Psoas muscle (tissue), 8 donors: ENCODE measurements around the gene YWHAQ. TPM values are rescaled to one million over a fixed set of nuclear protein-coding genes. Genes with fewer than 3 reads are reported as not detected.

Experiments used
- ATAC-seq, 4 donors: fragments of 200-7000 bp; cut with Tn5 transposase; one replicate each; pipeline ENCODE4 v1.9.1; 2020; ENCODE audit warnings: moderate library complexity in 3 of 4, mild to moderate bottlenecking in 2 of 4
- DNase-seq, 2 donors: peaks; one replicate each; pipeline ENCODE4 v3.0.0-alpha.2; 2020
- H3K27ac ChIP-seq: fragments of 200-600 bp; one replicate; pipeline ENCODE4 v1.8.0; 2022
- H3K27me3 ChIP-seq, 3 donors: fragments of 200-600 bp in 1 of 3; one replicate each; pipeline versions ENCODE4 v1.6.1 to v1.8.0; 2013 to 2022; ENCODE audit warnings: low read length in 2 of 3, mild to moderate bottlenecking in 2 of 3, moderate library complexity in 1 of 3; ENCODE audit not compliant: insufficient read depth in 3 of 3
- H3K36me3 ChIP-seq, 2 donors: fragments of 200-600 bp in 1 of 2; one replicate each; pipeline versions ENCODE4 v1.6.1 to v1.8.0; 2013 to 2022; ENCODE audit warnings: low read depth in 1 of 2, mild to moderate bottlenecking in 1 of 2, moderate library complexity in 1 of 2; ENCODE audit not compliant: insufficient read depth in 1 of 2
- H3K4me1 ChIP-seq: fragments of 200-600 bp; one replicate; pipeline ENCODE4 v1.8.0; 2022
- H3K4me3 ChIP-seq: fragments of 200-600 bp; one replicate; pipeline ENCODE4 v1.8.0; 2022; ENCODE audit warnings: mild to moderate bottlenecking
- H3K9me3 ChIP-seq: fragments of 200-600 bp; one replicate; pipeline ENCODE4 v1.8.0; 2022
- CTCF ChIP-seq: fragments of 200-600 bp; IDR thresholded peaks from one replicate; pipeline ENCODE4 v1.8.0; 2022; ENCODE audit warnings: antibody characterized with exemption
- WGBS, 3 donors: extraction: QIAGEN DNeasy Blood & Tissue Kit; methylation state at CpG; one replicate each; pipeline versions ENCODE4 v1.1.6 to v1.1.7; 2013; 5-methylcytosine and 5-hydroxymethylcytosine counted together
- intact Hi-C, 2 donors: fragments of 100-400 bp; cut with DNase I; formaldehyde crosslinking; loops; one replicate each; pipeline versions ENCODE4 v1.11.0 to v1.14.2; 2022
- polyA plus RNA-seq, 3 donors: library from polyadenylated mRNA; stranded (reverse); fragments of 200-250 nt; gene quantifications; one replicate each; pipeline ENCODE4 v1.2.3, GENCODE V29; 2013
- total RNA-seq, 4 donors: library from RNA; stranded (reverse); fragmentation: NEBNext Ultra II Directional in 2 of 4; extraction: Animal tissue kit (Norgen Biotek cat#: 25700) in 2 of 4; gene quantifications; one replicate each; pipeline versions ENCODE4 v1.2.1 to v1.2.4, GENCODE V29; 2021 to 2023
- donor health status: healthy with polysubstance abuse.
- donor health status: DM: no; HTN: no; CAD: no; lungs with moderate emphysema.
- donor health status: Bipolar disorder and iron deficiency.
- donor health status: healthy.
- donor health status: DM: yes; HTN: yes; CAD: no.
- donor health status: DM: no; HTN: no; CAD: no.
- donor health status: DM: no; HTN: no; CAD: no.
- donor health status: DM: yes; HTN: yes; CAD: no.

Gene YWHAQ
- total and polyA plus RNA-seq, 7 donors = 41.5 to 74.7 (median 57.3) TPM

GRCh38 chr2:9663008-9663879 is 32.4 kb upstream of the YWHAQ start:
- H3K4me1 ChIP-seq = peaks cover 8% of the 10 kb centered on the region
- no peak overlapping the region for H3K27ac ChIP-seq
- ATAC-seq (no peak), DNase-seq (no peak)
- intact Hi-C loops = no loop called here
- no peaks in the 10 kb centered on the region for H3K9me3 ChIP-seq
- no peaks in the 10 kb centered on the region for H3K36me3 ChIP-seq
- H3K27me3 ChIP-seq = no peaks in the 10 kb centered on the region
- TF ChIP-seq CTCF = no peak
- 73 to 84% (median 79%) methylated on average over 7 of the region's 7 CpGs for WGBS, 3 donors
- no peak overlapping the region for H3K4me3 ChIP-seq

GRCh38 chr2:9661261-9661660 is 30.5 kb upstream of the YWHAQ start:
- Histone ChIP-seq H3K9me3 (no peaks in the 10 kb centered on the region), H3K27ac (no peak overlapping the region), H3K4me3 (no peak overlapping the region), H3K27me3 (no peaks in the 10 kb centered on the region), H3K36me3 (no peaks in the 10 kb centered on the region), H3K4me1 (peaks cover 8% of the 10 kb centered on the region)
- no peak for TF ChIP-seq CTCF
- DNase-seq = no peak
- 41 to 43% (median 41%) methylated on average over 8 of the region's 8 CpGs for WGBS, 3 donors
- intact Hi-C loops = no loop called here
- ATAC-seq = no peak

- H3K27ac ChIP-seq = no peak overlapping the region
- WGBS, 3 donors = 73 to 75% (median 74%) methylated on average over 7 of the region's 7 CpGs
Measured at GRCh38 chr2:9660781-9661180, 30.0 kb upstream of the YWHAQ start.

GRCh38 chr2:9660154-9660553 is 29.4 kb upstream of the YWHAQ start:
- no peak for ATAC-seq
- WGBS, 3 donors = 86 to 91% (median 87%) methylated on average over 15 of the region's 15 CpGs

More at GRCh38 chr2:9660781-9661180, 30.0 kb upstream of the YWHAQ start:
- no peak for DNase-seq
- Histone ChIP-seq H3K9me3 (no peaks in the 10 kb centered on the region), H3K36me3 (no peaks in the 10 kb centered on the region), H3K27me3 (no peaks in the 10 kb centered on the region), H3K4me3 (no peak overlapping the region), H3K4me1 (peaks cover 8% of the 10 kb centered on the region)
- TF ChIP-seq CTCF = no peak
- ATAC-seq = no peak
- intact Hi-C loops = no loop called here

More at GRCh38 chr2:9660154-9660553, 29.4 kb upstream of the YWHAQ start:
- no peak overlapping the region for H3K27ac ChIP-seq
- H3K4me1 ChIP-seq = peaks cover 8% of the 10 kb centered on the region
- intact Hi-C loops = no loop called here
- no peak overlapping the region for H3K4me3 ChIP-seq
- no peaks in the 10 kb centered on the region for H3K36me3 ChIP-seq
- no peaks in the 10 kb centered on the region for H3K27me3 ChIP-seq
- DNase-seq = no peak
- no peaks in the 10 kb centered on the region for H3K9me3 ChIP-seq
- TF ChIP-seq CTCF = no peak
